ENCODE data around the gene PLIN3. TPM values are rescaled to one million over a fixed set of nuclear protein-coding genes. Genes with fewer than 3 reads are reported as not detected.

The PLIN3 gene
- total and polyA plus RNA-seq, 9 of the 15 experiments (the other 6 are each of a cell fraction or from before 2014, with no cell fraction given): 7.5 to 75.6 (median 43.1) TPM

DNA sequence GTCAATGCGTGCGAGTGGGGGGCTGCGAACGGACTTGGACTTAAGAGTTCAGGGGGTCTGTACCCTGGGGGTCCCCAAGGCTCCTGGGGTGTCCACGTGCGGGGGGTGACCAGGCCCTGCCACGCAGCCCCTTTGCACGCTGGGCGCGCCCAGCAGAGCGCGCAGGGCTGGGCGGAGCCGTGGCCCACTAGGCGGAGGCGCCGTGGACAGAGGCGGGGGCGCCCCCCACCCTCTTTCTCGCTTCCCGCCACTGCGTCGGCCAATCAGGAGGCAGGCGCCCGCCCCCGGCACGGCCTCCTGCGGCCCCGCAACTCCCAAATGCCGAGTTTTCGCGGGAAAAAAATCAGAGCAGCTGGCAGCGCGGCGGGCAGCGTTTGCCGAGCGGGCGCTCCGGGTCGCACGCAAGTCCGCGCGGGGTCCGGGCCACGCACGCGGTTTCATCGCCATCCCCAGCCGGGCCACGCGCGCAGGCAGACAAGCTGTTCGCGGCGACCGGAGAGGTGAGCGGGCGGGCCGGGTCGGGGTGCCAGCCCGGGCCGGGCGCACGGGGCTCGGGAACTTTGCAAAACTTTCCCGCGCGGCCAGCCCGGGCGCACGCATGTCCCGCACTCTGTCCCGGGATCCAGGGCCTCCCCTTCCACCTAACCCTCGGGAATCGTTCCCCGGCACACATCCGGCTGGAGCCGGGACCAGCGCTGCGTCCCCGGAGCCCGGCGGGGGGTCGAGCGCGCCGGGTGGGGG, 41.9 kb upstream of the PLIN3 start, which contains the start of gene UHRF1 (continued):
- TF ChIP-seq, protein P1, sequence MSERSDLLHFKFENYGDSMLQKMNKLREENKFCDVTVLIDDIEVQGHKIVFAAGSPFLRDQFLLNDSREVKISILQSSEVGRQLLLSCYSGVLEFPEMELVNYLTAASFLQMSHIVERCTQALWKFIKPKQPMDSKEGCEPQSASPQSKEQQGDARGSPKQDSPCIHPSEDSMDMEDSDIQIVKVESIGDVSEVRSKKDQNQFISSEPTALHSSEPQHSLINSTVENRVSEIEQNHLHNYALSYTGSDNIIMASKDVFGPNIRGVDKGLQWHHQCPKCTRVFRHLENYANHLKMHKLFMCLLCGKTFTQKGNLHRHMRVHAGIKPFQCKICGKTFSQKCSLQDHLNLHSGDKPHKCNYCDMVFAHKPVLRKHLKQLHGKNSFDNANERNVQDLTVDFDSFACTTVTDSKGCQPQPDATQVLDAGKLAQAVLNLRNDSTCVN (CRISPR knock-in tag; IDR thresholded peaks at IDR 0.05): no peak
- TF ChIP-seq SIN3B (IDR thresholded peaks at IDR 0.05; ENCODE audit: low read depth) (0 out of 2 replicates have a peak, but pooled peaks have one; percentile 31), HMGN3 (IDR thresholded peaks at IDR 0.05; ENCODE audit: borderline replicate concordance, extremely low read depth, insufficient read length, low read depth, low read length) (peak; percentile 12), RBM14 (IDR thresholded peaks at IDR 0.05; ENCODE audit: borderline replicate concordance, insufficient read depth, low read depth, low read length) (0 out of 2 replicates have a peak, but pooled peaks have one; percentile 77), GABPA (tag; conservative IDR thresholded peaks at IDR 0.05; ENCODE audit: low read depth) (no peak), POLR2G (IDR thresholded peaks at IDR 0.05; ENCODE audit: low read depth, low read length) (peak; percentile 85), BRF1 (IDR thresholded peaks at IDR 0.05; ENCODE audit: borderline replicate concordance, extremely low read depth, insufficient read length) (no peak), ZNF785 (CRISPR knock-in tag; IDR thresholded peaks at IDR 0.05) (no peak), PCBP2 (IDR thresholded peaks at IDR 0.05; ENCODE audit: low read depth, low read length, poor library complexity, severe bottlenecking) (no peak), RBM25 (IDR thresholded peaks at IDR 0.05; ENCODE audit: low read depth, low read length, severe bottlenecking) (peak; percentile 81), RAD21 (CRISPR knock-in tag; conservative IDR thresholded peaks at IDR 0.05 in 1 of 2, IDR thresholded peaks at IDR 0.05 in 1 of 2) (no peak), SIN3A (IDR thresholded peaks at IDR 0.05; ENCODE audit: borderline replicate concordance in 2 of 2, control insufficient read depth in 1 of 2, low read depth in 2 of 2, low read length in 2 of 2) (peak in 1 of 2 experiments; percentile 54; a peak in 2 of 4 replicates), RBM22 (IDR thresholded peaks at IDR 0.05; ENCODE audit: low read depth, low read length, poor library complexity, severe bottlenecking) (peak; percentile 41), STAT5A (IDR thresholded peaks at IDR 0.05; ENCODE audit: borderline replicate concordance, low read length) (no peak), CHD1 (IDR thresholded peaks at IDR 0.05; ENCODE audit: low read length) (peak; percentile 86), ZNF77 (CRISPR knock-in tag; IDR thresholded peaks at IDR 0.05) (no peak), CXXC5 (CRISPR knock-in tag; IDR thresholded peaks at IDR 0.05) (peak; percentile 67)
- TF ChIP-seq, protein P2, sequence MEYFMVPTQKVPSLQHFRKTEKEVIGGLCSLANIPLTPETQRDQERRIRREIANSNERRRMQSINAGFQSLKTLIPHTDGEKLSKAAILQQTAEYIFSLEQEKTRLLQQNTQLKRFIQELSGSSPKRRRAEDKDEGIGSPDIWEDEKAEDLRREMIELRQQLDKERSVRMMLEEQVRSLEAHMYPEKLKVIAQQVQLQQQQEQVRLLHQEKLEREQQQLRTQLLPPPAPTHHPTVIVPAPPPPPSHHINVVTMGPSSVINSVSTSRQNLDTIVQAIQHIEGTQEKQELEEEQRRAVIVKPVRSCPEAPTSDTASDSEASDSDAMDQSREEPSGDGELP (CRISPR knock-in tag; IDR thresholded peaks at IDR 0.05; ENCODE audit: borderline replicate concordance): peak; percentile 75; the same call in 1 of the 2 replicates
- TF ChIP-seq, protein P3, sequence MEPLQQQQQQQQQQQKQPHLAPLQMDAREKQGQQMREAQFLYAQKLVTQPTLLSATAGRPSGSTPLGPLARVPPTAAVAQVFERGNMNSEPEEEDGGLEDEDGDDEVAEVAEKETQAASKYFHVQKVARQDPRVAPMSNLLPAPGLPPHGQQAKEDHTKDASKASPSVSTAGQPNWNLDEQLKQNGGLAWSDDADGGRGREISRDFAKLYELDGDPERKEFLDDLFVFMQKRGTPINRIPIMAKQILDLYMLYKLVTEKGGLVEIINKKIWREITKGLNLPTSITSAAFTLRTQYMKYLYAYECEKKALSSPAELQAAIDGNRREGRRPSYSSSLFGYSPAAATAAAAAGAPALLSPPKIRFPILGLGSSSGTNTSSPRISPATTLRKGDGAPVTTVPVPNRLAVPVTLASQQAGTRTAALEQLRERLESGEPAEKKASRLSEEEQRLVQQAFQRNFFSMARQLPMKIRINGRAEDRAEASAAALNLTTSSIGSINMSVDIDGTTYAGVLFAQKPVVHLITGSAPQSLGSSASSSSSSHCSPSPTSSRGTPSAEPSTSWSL (CRISPR knock-in tag; IDR thresholded peaks at IDR 0.05; ENCODE audit: borderline replicate concordance): no peak
- TF ChIP-seq, protein P4, sequence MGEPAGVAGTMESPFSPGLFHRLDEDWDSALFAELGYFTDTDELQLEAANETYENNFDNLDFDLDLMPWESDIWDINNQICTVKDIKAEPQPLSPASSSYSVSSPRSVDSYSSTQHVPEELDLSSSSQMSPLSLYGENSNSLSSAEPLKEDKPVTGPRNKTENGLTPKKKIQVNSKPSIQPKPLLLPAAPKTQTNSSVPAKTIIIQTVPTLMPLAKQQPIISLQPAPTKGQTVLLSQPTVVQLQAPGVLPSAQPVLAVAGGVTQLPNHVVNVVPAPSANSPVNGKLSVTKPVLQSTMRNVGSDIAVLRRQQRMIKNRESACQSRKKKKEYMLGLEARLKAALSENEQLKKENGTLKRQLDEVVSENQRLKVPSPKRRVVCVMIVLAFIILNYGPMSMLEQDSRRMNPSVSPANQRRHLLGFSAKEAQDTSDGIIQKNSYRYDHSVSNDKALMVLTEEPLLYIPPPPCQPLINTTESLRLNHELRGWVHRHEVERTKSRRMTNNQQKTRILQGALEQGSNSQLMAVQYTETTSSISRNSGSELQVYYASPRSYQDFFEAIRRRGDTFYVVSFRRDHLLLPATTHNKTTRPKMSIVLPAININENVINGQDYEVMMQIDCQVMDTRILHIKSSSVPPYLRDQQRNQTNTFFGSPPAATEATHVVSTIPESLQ (CRISPR knock-in tag; IDR thresholded peaks at IDR 0.05): 0 out of 2 replicates have a peak, but pooled peaks have one; percentile 63

Measured in K562 (cell line).